ENCODE results near the gene PASK.

Gene PASK

GRCh38 chr2:241067501-241068135 is 81.7 kb downstream of the PASK start:
- no peak for DNase-seq (ENCODE audit: low read depth in 1 of 2, low spot score in 1 of 2)

- no peak for DNase-seq (ENCODE audit: low read depth in 1 of 2, low spot score in 1 of 2)
Measured at GRCh38 chr2:241066893-241067341, 82.4 kb downstream of the PASK start.

GRCh38 chr2:241066171-241066892 is 82.9 kb downstream of the PASK start:
- no peak for DNase-seq (ENCODE audit: low read depth in 1 of 2, low spot score in 1 of 2)

GRCh38 chr2:241065355-241065803 is 83.9 kb downstream of the PASK start:
- DNase-seq (ENCODE audit: low read depth in 1 of 2, low spot score in 1 of 2) = no peak

GRCh38 chr2:241064802-241065354 is 84.4 kb downstream of the PASK start:
- no peak for DNase-seq (ENCODE audit: low read depth in 1 of 2, low spot score in 1 of 2)

- peak in 1 of 2 donors; percentile 35 for DNase-seq (ENCODE audit: low read depth in 1 of 2, low spot score in 1 of 2)
Measured at GRCh38 chr2:241064008-241064801, 85.1 kb downstream of the PASK start.

GRCh38 chr2:241063587-241063986 is 85.7 kb downstream of the PASK start:
- no peak for DNase-seq (ENCODE audit: low read depth in 1 of 2, low spot score in 1 of 2)

GRCh38 chr2:241063093-241063551 is 86.2 kb downstream of the PASK start:
- DNase-seq (ENCODE audit: low read depth in 1 of 2, low spot score in 1 of 2) = no peak

- DNase-seq (ENCODE audit: low read depth in 1 of 2, low spot score in 1 of 2) = no peak
Measured at GRCh38 chr2:241062389-241063092, 86.7 kb downstream of the PASK start.

GRCh38 chr2:241061275-241061674 is 88.0 kb downstream of the PASK start:
- DNase-seq (ENCODE audit: low read depth in 1 of 2, low spot score in 1 of 2) = no peak
